ENCODE data around the gene GK2.

GK2 gene

DNA sequence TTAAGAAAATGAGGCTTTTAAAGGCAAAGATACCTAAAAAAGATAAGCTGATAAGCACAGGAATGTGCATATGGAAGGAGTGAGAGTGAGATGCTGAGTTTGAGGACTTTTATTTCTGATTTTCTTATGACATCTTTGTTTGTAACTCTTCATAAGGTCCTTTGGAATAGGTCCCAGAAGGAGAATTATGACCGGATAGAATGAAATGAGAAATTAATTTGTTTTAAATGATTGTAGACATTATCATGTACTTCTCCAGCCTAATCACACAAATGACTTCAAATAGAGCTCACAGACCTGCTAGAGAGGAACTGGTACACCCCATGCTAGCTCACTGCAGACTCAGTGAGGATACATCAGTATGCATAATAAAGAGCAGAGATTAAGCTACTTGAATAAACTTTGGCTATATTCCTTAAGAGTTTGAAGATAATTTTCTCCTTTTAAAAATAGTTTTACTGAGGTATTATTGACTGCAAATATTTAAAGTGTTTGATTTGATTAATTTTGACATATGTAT, 5.6 kb downstream of the GK2 start (continued):
- TF ChIP-seq, protein P1, sequence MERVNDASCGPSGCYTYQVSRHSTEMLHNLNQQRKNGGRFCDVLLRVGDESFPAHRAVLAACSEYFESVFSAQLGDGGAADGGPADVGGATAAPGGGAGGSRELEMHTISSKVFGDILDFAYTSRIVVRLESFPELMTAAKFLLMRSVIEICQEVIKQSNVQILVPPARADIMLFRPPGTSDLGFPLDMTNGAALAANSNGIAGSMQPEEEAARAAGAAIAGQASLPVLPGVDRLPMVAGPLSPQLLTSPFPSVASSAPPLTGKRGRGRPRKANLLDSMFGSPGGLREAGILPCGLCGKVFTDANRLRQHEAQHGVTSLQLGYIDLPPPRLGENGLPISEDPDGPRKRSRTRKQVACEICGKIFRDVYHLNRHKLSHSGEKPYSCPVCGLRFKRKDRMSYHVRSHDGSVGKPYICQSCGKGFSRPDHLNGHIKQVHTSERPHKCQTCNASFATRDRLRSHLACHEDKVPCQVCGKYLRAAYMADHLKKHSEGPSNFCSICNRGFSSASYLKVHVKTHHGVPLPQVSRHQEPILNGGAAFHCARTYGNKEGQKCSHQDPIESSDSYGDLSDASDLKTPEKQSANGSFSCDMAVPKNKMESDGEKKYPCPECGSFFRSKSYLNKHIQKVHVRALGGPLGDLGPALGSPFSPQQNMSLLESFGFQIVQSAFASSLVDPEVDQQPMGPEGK (tag by site-specific recombination; IDR thresholded peaks at IDR 0.05), result no peak
- TF ChIP-seq ZNF19 (tag by site-specific recombination; IDR thresholded peaks at IDR 0.05; ENCODE audit: low read depth) (no peak), WT1 (tag by site-specific recombination; IDR thresholded peaks at IDR 0.05) (no peak), ZNF2 (tag by site-specific recombination; IDR thresholded peaks at IDR 0.05) (no peak), ZNF843 (tag by site-specific recombination; IDR thresholded peaks at IDR 0.05) (no peak), ZNF114 (tag by site-specific recombination; IDR thresholded peaks at IDR 0.05) (no peak), ZNF354C (tag by site-specific recombination; IDR thresholded peaks at IDR 0.05; ENCODE audit: borderline replicate concordance, low read depth) (no peak), ZSCAN16 (tag by site-specific recombination; IDR thresholded peaks at IDR 0.05) (no peak), ZNF426 (tag by site-specific recombination; IDR thresholded peaks at IDR 0.05) (no peak), ZBTB1 (tag by site-specific recombination; IDR thresholded peaks at IDR 0.05) (no peak), ZNF174 (tag by site-specific recombination; IDR thresholded peaks at IDR 0.05) (no peak)
- TF ChIP-seq, protein P2, sequence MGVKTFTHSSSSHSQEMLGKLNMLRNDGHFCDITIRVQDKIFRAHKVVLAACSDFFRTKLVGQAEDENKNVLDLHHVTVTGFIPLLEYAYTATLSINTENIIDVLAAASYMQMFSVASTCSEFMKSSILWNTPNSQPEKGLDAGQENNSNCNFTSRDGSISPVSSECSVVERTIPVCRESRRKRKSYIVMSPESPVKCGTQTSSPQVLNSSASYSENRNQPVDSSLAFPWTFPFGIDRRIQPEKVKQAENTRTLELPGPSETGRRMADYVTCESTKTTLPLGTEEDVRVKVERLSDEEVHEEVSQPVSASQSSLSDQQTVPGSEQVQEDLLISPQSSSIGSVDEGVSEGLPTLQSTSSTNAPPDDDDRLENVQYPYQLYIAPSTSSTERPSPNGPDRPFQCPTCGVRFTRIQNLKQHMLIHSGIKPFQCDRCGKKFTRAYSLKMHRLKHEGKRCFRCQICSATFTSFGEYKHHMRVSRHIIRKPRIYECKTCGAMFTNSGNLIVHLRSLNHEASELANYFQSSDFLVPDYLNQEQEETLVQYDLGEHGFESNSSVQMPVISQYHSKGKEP (tag by site-specific recombination; IDR thresholded peaks at IDR 0.05), result no peak

DNA sequence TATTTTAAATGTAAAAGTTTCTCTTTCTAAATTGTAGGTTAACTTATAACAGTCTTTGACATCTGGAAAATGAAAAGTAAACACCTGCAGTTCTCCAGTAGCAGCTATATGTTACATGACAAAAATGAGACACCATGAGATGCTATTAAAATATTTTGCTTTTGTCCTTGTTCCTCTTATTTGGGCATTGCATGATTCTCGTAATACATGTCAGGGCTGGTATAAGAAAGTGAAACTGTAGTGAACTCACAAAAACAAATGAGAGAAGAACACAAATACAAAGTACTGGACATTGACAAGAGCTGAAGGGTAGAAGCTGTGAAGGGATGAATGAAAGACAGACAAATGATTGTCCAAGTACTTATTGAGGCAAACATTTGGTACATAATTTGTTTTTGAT, 9.0 kb downstream of the GK2 start:
- no peak overlapping the region for H3K4me3 ChIP-seq (ENCODE audit: low read depth, low read length)
- CTCF ChIA-PET, result no interaction called here
- no peak overlapping the region for H3K27ac ChIP-seq (ENCODE audit: extremely low read depth, low read depth, low read length)
- no peaks in the 10 kb centered on the region for H3K9me3 ChIP-seq (ENCODE audit: control insufficient read depth, insufficient read depth, low read depth, low read length)
- POLR2A ChIA-PET, result no interaction called here
- H3K36me3 ChIP-seq (ENCODE audit: control insufficient read depth in 2 of 2, insufficient read depth in 1 of 2, low read length in 2 of 2), result no peaks in the 10 kb centered on the region
- H3K4me1 ChIP-seq (ENCODE audit: control insufficient read depth, insufficient read depth, low read length), result no peaks in the 10 kb centered on the region
- TF ChIP-seq ZNF394 (tag by site-specific recombination; IDR thresholded peaks at IDR 0.05; ENCODE audit: borderline replicate concordance), result no peak
- TF ChIP-seq MZF1 (tag by site-specific recombination; IDR thresholded peaks at IDR 0.05; ENCODE audit: borderline replicate concordance), result no peak
- no peak for TF ChIP-seq ZNF266 (tag by site-specific recombination; IDR thresholded peaks at IDR 0.05; ENCODE audit: low read depth)
- no peak for TF ChIP-seq ZNF837 (tag by site-specific recombination; IDR thresholded peaks at IDR 0.05)
- no peak for TF ChIP-seq ZNF133 (tag by site-specific recombination; IDR thresholded peaks at IDR 0.05)
- no peak for TF ChIP-seq ZNF37A (tag by site-specific recombination; IDR thresholded peaks at IDR 0.05)
- TF ChIP-seq, protein P3, sequence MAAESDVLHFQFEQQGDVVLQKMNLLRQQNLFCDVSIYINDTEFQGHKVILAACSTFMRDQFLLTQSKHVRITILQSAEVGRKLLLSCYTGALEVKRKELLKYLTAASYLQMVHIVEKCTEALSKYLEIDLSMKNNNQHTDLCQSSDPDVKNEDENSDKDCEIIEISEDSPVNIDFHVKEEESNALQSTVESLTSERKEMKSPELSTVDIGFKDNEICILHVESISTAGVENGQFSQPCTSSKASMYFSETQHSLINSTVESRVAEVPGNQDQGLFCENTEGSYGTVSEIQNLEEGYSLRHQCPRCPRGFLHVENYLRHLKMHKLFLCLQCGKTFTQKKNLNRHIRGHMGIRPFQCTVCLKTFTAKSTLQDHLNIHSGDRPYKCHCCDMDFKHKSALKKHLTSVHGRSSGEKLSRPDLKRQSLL (tag by site-specific recombination; IDR thresholded peaks at IDR 0.05), result no peak
- no peak for TF ChIP-seq ZNF747 (tag by site-specific recombination; IDR thresholded peaks at IDR 0.05)
- TF ChIP-seq ZNF169 (tag by site-specific recombination; IDR thresholded peaks at IDR 0.05), result no peak
- TF ChIP-seq GLI2 (tag by site-specific recombination; IDR thresholded peaks at IDR 0.05; ENCODE audit: borderline replicate concordance, low read depth), result no peak
- TF ChIP-seq FEZF1 (tag by site-specific recombination; IDR thresholded peaks at IDR 0.05), result no peak
- TF ChIP-seq PRDM1 (tag by site-specific recombination; IDR thresholded peaks at IDR 0.05), result no peak
- no peak for TF ChIP-seq ZNF510 (tag by site-specific recombination; IDR thresholded peaks at IDR 0.05; ENCODE audit: insufficient replicate concordance)
- no peak for TF ChIP-seq ZNF354C (tag by site-specific recombination; IDR thresholded peaks at IDR 0.05; ENCODE audit: borderline replicate concordance, low read depth)
- no peak for TF ChIP-seq ZNF121 (tag by site-specific recombination; IDR thresholded peaks at IDR 0.05)
- TF ChIP-seq, protein P4, sequence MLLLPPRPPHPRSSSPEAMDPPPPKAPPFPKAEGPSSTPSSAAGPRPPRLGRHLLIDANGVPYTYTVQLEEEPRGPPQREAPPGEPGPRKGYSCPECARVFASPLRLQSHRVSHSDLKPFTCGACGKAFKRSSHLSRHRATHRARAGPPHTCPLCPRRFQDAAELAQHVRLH (tag by site-specific recombination; IDR thresholded peaks at IDR 0.05), result no peak
- no peak for TF ChIP-seq MYNN (tag by site-specific recombination; IDR thresholded peaks at IDR 0.05; ENCODE audit: borderline replicate concordance)
- TF ChIP-seq, protein P5, sequence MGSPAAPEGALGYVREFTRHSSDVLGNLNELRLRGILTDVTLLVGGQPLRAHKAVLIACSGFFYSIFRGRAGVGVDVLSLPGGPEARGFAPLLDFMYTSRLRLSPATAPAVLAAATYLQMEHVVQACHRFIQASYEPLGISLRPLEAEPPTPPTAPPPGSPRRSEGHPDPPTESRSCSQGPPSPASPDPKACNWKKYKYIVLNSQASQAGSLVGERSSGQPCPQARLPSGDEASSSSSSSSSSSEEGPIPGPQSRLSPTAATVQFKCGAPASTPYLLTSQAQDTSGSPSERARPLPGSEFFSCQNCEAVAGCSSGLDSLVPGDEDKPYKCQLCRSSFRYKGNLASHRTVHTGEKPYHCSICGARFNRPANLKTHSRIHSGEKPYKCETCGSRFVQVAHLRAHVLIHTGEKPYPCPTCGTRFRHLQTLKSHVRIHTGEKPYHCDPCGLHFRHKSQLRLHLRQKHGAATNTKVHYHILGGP (tag by site-specific recombination; IDR thresholded peaks at IDR 0.05), result no peak
- TF ChIP-seq ZNF654 (tag by site-specific recombination; IDR thresholded peaks at IDR 0.05; ENCODE audit: low read depth), result no peak

All from HEK293 (cell line).